SK-MEL-5 (cell line): ENCODE measurements around the gene HYAL2. TPM values are rescaled to one million over a fixed set of nuclear protein-coding genes. Genes with fewer than 3 reads are reported as not detected.

Experiments used
- DNase-seq: peaks from one replicate; pipeline ENCODE4 v3.0.0-alpha.2; 2016; ENCODE audit warnings: low read depth, low spot score
- in situ Hi-C: cut with HindIII; loops from 2 replicates; pipeline ENCODE4 v1.10.0; 2016; ENCODE audit warnings: low sequenced_read_pairs, high pct_unique_total_duplicates, low pct_unique_long_range_greater_than_20kb
- total RNA-seq: library from RNA; depleted of rRNA; stranded (reverse); fragments of >200 nt; shearing (Covaris generic); gene quantifications from 2 replicates; pipeline ENCODE4 v1.2.3, GENCODE V29; 2014

HYAL2 gene
- total RNA-seq, 1 experiment from 2014 or later = 86.4 TPM

DNA sequence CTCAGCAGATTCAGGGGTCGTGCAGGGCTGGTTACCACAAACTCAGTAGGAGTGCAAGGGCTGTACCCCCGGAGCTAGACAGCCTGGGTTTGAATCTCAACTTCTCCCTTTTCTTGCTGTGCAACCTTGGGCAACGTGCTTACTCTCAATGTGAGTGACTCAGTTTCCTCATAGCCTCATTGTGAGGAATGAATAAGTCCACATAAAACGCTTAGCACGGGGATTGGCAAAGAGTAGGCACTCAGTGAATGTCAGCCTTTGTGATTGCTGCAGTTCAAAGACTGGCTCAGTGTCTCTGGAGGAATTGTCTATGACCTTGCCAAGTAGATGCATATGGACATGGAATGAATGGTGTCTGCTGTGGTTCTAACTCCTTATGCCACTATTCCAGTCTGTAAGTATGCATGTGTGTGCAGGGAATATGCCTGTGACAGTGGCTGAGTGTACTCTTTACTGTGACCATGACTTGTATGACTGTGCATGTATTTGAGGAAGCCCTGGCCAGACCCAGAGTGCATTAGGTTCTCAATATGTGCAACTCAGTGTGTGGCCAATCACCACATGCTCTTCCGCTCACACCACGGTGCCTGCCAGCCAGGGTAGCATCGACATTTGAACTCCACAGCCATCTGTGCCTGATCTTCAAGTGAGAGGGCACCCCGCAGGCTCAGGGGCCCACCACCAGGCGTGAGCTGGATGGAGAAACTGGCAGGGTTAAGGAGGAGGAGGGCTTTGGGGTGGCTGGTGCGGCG lies 22.4 kb downstream of the HYAL2 start:
- in situ Hi-C loops = no loop called here
- DNase-seq = peak; percentile 71

GRCh38 chr3:50299638-50299928 lies 23.0 kb downstream of the HYAL2 start:
- DNase-seq = no peak
- in situ Hi-C loops = no loop called here

GRCh38 chr3:50298836-50299637 lies 23.5 kb downstream of the HYAL2 start, which contains the start of the genes HYAL3 and NAA80:
Gene HYAL3 (minus strand): TSS chr3:50299405. CDS start chr3:50295602, 3,803 bp downstream.
Gene NAA80 (minus strand): TSS chr3:50299405. CDS start chr3:50297463, 1,942 bp downstream.
- in situ Hi-C loops = no loop called here
- DNase-seq = peak; percentile 99

DNA sequence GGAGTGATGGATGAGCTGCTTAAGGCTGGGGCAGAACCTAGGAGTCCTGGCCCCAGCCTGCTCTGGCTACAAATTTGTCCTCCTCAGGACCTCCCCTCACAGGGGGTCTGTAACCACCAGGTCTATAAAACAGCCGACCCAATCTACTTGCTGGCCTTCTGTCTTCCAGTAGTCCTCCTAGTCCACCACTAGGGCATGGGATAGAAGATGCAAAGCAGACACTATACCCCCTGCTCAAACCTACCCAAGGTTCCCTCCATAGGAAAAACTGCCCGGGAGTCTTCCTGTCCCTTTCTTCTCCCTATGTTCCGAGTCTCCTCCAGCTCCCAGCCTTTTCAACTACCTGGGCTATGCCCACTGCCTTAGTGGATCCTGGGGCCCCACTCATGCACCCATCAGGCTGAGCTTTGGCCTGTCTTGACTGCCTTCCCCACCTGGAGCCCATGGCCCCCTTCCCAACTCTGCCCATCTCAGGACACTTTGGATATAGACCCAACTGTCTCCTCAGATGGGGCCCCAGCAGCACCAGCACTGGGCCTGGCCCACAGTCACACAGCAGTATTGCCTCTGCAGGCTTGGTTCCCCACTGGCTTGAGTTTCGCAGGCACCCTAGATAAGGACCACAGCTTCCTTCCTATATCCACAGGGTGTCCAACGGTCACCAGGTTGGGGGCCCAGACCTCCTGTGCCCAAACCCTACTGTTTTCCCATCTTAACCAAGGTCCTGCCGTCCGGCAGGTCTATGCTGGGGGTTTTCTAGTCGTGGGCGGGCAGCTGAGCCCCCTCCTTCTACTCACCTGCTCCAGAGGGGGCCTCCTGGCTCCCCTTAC lies 24.4 kb downstream of the HYAL2 start:
- in situ Hi-C loops = no loop called here
- DNase-seq = peak; percentile 26

DNA sequence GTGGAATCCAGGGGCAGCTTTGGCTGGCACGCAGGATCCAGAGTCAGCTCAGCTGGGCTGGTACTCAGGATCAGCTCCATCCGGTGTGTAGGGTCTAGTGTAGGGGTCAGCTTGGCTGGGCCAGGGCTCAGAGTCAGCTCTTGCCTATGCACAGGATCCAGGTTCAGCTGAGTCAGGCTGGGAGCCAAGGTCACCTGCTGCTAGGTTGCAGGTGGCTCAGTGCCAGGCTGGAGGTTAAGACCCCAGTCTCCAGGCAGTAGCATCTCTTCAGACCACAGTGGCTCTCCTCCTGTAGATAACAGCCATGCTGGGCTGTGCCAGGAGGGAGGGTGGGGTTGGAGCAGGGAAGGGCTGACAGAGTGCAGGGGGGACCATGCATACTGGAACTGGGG lies 25.2 kb downstream of the HYAL2 start:
- in situ Hi-C loops = no loop called here
- DNase-seq = no peak

GRCh38 chr3:50296721-50297383 lies 25.7 kb downstream of the HYAL2 start:
- in situ Hi-C loops = no loop called here
- no peak for DNase-seq

DNA sequence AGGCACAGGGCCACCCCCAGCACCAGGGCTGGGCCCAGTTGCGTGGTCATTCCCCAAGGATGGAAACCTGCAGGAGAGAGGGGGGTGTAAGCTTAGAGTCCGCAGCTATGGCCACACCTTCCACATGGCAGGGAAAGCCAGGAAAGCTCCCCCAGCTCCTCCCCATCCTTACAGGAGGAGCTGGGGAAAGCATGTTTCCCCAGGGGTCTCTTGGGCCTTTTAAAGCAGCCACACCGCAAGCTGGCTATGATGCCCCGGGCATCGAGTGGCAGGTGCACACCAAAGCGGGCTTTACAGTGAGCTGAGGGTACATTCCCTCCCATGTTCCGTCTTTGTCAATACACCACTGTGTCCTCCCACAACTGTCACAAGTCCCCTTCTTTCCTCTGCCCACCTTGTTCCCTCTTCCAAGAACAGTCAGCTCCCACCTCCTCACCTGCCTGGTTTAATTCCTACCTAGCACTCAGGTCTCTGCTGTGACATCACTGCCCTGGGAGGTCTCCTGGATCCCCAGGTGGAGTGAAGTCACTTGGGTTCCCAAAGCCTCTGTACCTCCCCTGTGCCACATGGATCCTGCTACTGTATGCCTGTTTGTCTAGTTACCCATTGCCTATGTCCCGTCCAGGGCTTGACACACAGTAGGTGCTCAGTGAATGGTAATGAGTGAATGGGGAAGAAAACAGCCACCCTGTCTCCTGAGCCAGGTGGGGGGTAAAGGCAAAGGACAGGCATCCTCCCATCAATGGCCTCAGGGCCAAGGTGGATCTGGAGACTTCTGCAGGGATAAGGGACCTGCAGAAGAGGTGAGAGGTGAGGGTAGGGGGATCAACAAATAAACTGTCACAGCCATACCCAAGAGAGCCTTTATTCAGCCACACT lies 26.8 kb downstream of the HYAL2 start:
- in situ Hi-C loops = no loop called here
- no peak for DNase-seq

- in situ Hi-C loops = no loop called here
- no peak for DNase-seq
These were observed 27.8 kb downstream of the HYAL2 start for GRCh38 chr3:50294492-50295403.

DNA sequence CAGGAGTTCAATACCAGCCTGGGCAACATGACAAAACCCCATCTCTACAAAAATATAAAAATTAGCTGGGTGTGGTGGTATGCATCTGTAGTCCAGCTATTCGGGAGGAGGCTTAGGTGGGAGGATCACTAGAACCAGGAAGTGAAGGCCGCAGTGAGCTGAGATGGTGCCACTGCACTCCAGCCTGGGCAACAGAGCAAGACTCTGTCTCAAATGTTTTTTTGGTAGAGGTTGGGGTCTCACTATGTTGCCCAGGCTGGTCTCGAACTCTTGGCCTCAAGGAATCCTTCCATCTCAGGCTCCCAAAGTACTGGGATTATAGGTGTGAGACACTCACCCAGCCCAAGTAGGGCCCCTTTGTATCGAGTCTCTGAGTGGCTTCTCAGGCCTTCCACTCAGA lies 28.5 kb downstream of the HYAL2 start:
- DNase-seq = no peak
- in situ Hi-C loops = no loop called here

GRCh38 chr3:50293079-50293801 lies 29.3 kb downstream of the HYAL2 start:
- in situ Hi-C loops = no loop called here

GRCh38 chr3:50292159-50293078 lies 30.1 kb downstream of the HYAL2 start, which contains the start of gene IFRD2:
Gene IFRD2 (minus strand): TSS chr3:50292429. CDS start chr3:50292274, 155 bp downstream.
- in situ Hi-C loops = no loop called here

More at GRCh38 chr3:50293079-50293801, 29.3 kb downstream of the HYAL2 start:
- DNase-seq = no peak

DNA sequence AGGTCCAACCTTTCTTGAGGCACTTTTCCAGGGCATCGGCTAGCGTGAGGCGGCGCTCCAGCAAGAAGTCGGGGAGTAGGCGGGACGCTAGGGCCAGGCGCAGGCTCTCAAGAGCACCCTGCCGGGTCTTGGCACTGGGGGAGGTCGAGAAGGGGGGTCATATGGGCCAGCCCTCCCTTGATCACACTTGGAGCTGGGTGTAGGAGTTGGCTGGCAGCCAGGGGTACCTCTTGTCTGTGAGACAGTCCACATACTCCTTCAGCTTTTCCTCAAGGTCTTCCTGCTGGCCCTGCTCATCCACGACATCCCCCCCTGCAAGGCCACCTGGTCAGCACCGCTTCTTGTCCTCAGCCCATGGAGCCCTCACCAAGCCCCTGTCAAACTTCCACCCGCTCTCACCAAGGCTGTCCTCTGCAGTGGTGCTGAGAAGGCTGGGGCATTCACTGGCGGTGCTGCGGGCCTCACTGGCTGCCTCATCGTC lies 32.3 kb downstream of the HYAL2 start:
- DNase-seq = no peak
- in situ Hi-C loops = no loop called here

More at GRCh38 chr3:50292159-50293078, 30.1 kb downstream of the HYAL2 start, which contains the start of gene IFRD2:
- DNase-seq = peak; percentile 98

DNA sequence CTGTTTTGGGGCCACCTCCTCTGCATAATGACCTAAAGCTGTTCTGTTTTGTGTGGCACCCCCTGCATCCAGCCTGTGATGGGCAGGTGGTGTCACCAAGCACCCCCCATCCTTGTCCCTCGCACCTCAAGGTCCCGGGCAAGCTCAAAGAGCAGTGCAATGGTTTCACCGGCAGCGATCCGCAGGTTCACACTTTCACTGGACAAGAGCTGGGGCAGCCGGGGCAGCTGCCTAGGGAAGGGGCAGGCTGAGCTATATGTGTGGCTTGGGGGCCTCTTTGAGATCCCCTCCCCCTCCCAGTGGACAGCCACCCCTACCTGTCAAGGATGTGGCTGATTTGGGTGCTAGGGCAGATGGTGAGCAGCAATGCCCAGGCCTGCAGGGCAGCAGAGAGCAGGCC lies 33.4 kb downstream of the HYAL2 start:
- DNase-seq = no peak
- in situ Hi-C loops = no loop called here

- in situ Hi-C loops = no loop called here
These were observed 34.0 kb downstream of the HYAL2 start for GRCh38 chr3:50288387-50289007.

More at GRCh38 chr3:50288387-50289007, 34.0 kb downstream of the HYAL2 start:
- DNase-seq = no peak
